Natural killer cell (primary cell): ENCODE data around the gene PIK3IP1. TPM values are rescaled to one million over a fixed set of nuclear protein-coding genes. Genes with fewer than 3 reads are reported as not detected.
"Not testable (repeated sequence)": the region's sequence is repeated elsewhere in the genome, so short reads cannot be mapped to it uniquely, and the experiment has no call there.

Source experiments
- ATAC-seq, 3 donors: fragments of 150-1000 bp in 2 of 3; fragments of 200-7000 bp in 1 of 3; cut with Tn5 transposase; 1 replicate in 1 of 3; 2 replicates in 2 of 3; pipeline ENCODE4 v1.10.0; 2021; ENCODE audit warnings: mild to moderate bottlenecking in 2 of 3, moderate library complexity in 2 of 3
- DNase-seq, 2 donors: peaks; one replicate each; pipeline versions ENCODE4 v3.0.0 to v3.0.0-alpha.2; 2013 to 2021; ENCODE audit warnings: mixed read lengths in 1 of 2
- H3K27ac ChIP-seq: one replicate; pipeline ENCODE4 v1.5.1; 2013; ENCODE audit warnings: mild to moderate bottlenecking, low read length
- H3K27me3 ChIP-seq: one replicate; pipeline ENCODE4 v1.6.1; 2013; ENCODE audit warnings: low read length; ENCODE audit not compliant: control insufficient read depth, insufficient read depth
- H3K36me3 ChIP-seq: one replicate; pipeline ENCODE4 v1.6.1; 2013; ENCODE audit warnings: low read length; ENCODE audit not compliant: control insufficient read depth, insufficient read depth
- H3K4me1 ChIP-seq: one replicate; pipeline ENCODE4 v1.6.1; 2013; ENCODE audit warnings: low read length; ENCODE audit not compliant: control insufficient read depth, insufficient read depth
- H3K4me3 ChIP-seq: one replicate; pipeline ENCODE4 v1.5.1; 2013; ENCODE audit warnings: low read length
- H3K9me3 ChIP-seq: one replicate; pipeline ENCODE4 v1.6.1; 2013; ENCODE audit warnings: low read length; ENCODE audit not compliant: control insufficient read depth, insufficient read depth
- H3K27ac Mint-ChIP-seq, 2 donors: one replicate each; pipeline ENCODE4 v1.8.0; 2022; ENCODE audit warnings: mild to moderate bottlenecking in 2 of 2, mixed read lengths in 2 of 2, moderate library complexity in 1 of 2
- H3K27me3 Mint-ChIP-seq, 2 donors: one replicate each; pipeline ENCODE4 v1.8.0; 2022; ENCODE audit warnings: low read depth in 2 of 2, mixed read lengths in 2 of 2
- H3K36me3 Mint-ChIP-seq: one replicate; pipeline ENCODE4 v1.8.0; 2022; ENCODE audit warnings: mixed read lengths
- H3K4me1 Mint-ChIP-seq, 2 donors: one replicate each; pipeline ENCODE4 v1.8.0; 2022; ENCODE audit warnings: mixed read lengths in 2 of 2
- H3K4me3 Mint-ChIP-seq: one replicate; pipeline ENCODE4 v1.8.0; 2022; ENCODE audit warnings: mild to moderate bottlenecking, moderate library complexity, mixed read lengths
- H3K9me3 Mint-ChIP-seq, 2 donors: one replicate each; pipeline ENCODE4 v1.8.0; 2022; ENCODE audit warnings: mixed read lengths in 2 of 2
- CTCF ChIP-seq: fragments of 200-600 bp; IDR thresholded peaks from one replicate; pipeline ENCODE4 v1.8.0; 2022; ENCODE audit warnings: antibody characterized with exemption
- WGBS: methylation state at CpG from one replicate; pipeline ENCODE4 v1.1.7; 2013; ENCODE audit warnings: missing lambda C conversion rate; ENCODE audit not compliant: insufficient coverage; 5-methylcytosine and 5-hydroxymethylcytosine counted together
- intact Hi-C: fragments of 100-400 bp; cut with micrococcal nuclease; formaldehyde crosslinking; loops from one replicate; pipeline ENCODE4 v1.14.2; 2022
- total RNA-seq, 4 donors: library from RNA; stranded (reverse); fragments of 120-200 nt in 1 of 4; gene quantifications; one replicate each; pipeline versions ENCODE4 v1.2.3 to v1.2.4, GENCODE V29; 2013 to 2022

The PIK3IP1 gene
- total RNA-seq, 3 donors from 2014 or later (not counting 1 experiment from before 2014, with no cell fraction given) = 132 to 180 (median 161) TPM

- H3K9me3 Mint-ChIP-seq = no peaks in the 10 kb centered on the region
- H3K4me3 Mint-ChIP-seq = no peak overlapping the region
- no peak for TF ChIP-seq CTCF
- Histone ChIP-seq H3K9me3 (no peaks in the 10 kb centered on the region), H3K4me3 (no peak overlapping the region), H3K27ac (no peak overlapping the region), H3K27me3 (no peaks in the 10 kb centered on the region), H3K4me1 (peaks cover 12% of the 10 kb centered on the region), H3K36me3 (peaks cover 2% of the 10 kb centered on the region)
- no peak overlapping the region for H3K27ac Mint-ChIP-seq
- H3K27me3 Mint-ChIP-seq = no peaks in the 10 kb centered on the region
- DNase-seq (no peak), ATAC-seq (no peak)
- no CpG with 5 or more reads among the region's 2 CpGs for WGBS
- peaks cover 9 to 10% of the 10 kb centered on the region in 2 donors for H3K4me1 Mint-ChIP-seq
- intact Hi-C loops = no loop called here
- H3K36me3 Mint-ChIP-seq = no peaks in the 10 kb centered on the region
Observed at GRCh38 chr22:31246687-31247086, 45.6 kb downstream of the PIK3IP1 start.

- intact Hi-C loops, DNase-seq, ATAC-seq, H3K27me3 ChIP-seq, H3K4me3 Mint-ChIP-seq, H3K27me3 Mint-ChIP-seq, H3K36me3 Mint-ChIP-seq, H3K9me3 Mint-ChIP-seq, H3K4me1 Mint-ChIP-seq, H3K4me3 ChIP-seq, H3K36me3 ChIP-seq, H3K27ac Mint-ChIP-seq, H3K27ac ChIP-seq, H3K9me3 ChIP-seq: not testable (repeated sequence)
- peaks cover 12% of the 10 kb centered on the region for H3K4me1 ChIP-seq
- 98% methylated on average over 5 of the region's 12 CpGs for WGBS
Observed at GRCh38 chr22:31245998-31246397, 46.3 kb downstream of the PIK3IP1 start.

GRCh38 chr22:31244943-31245451 lies 47.3 kb downstream of the PIK3IP1 start:
- Histone ChIP-seq H3K27ac (no peak overlapping the region), H3K27me3 (no peaks in the 10 kb centered on the region), H3K4me1 (peaks cover 12% of the 10 kb centered on the region), H3K9me3 (no peaks in the 10 kb centered on the region), H3K4me3 (no peak overlapping the region), H3K36me3 (peaks cover 2% of the 10 kb centered on the region)
- TF ChIP-seq CTCF = no peak
- no peaks in the 10 kb centered on the region for H3K9me3 Mint-ChIP-seq
- H3K27ac Mint-ChIP-seq = no peak overlapping the region
- no peaks in the 10 kb centered on the region for H3K36me3 Mint-ChIP-seq
- WGBS = 79% methylated on average over 7 of the region's 7 CpGs
- no peaks in the 10 kb centered on the region for H3K27me3 Mint-ChIP-seq
- no peak for DNase-seq
- H3K4me1 Mint-ChIP-seq = peaks cover 10% of the 10 kb centered on the region in 2 donors
- no peak overlapping the region for H3K4me3 Mint-ChIP-seq
- intact Hi-C loops = no loop called here
- ATAC-seq = peak in 1 of 3 donors; percentile 61

GRCh38 chr22:31244046-31244942 lies 48.0 kb downstream of the PIK3IP1 start:
- no peaks in the 10 kb centered on the region for H3K36me3 Mint-ChIP-seq
- H3K9me3 ChIP-seq = no peaks in the 10 kb centered on the region
- H3K27ac ChIP-seq = no peak overlapping the region
- peaks cover 12% of the 10 kb centered on the region for H3K4me1 ChIP-seq
- intact Hi-C loops = no loop called here
- no peak overlapping the region for H3K27ac Mint-ChIP-seq
- ATAC-seq (no peak), DNase-seq (no peak)
- H3K4me1 Mint-ChIP-seq = peaks cover 10 to 17% of the 10 kb centered on the region in 2 donors
- peaks cover 2% of the 10 kb centered on the region for H3K36me3 ChIP-seq
- H3K9me3 Mint-ChIP-seq = no peaks in the 10 kb centered on the region
- 100% methylated on average over 5 of the region's 9 CpGs for WGBS
- no peak for TF ChIP-seq CTCF
- H3K27me3 Mint-ChIP-seq = no peaks in the 10 kb centered on the region
- no peak overlapping the region for H3K4me3 Mint-ChIP-seq
- no peak overlapping the region for H3K4me3 ChIP-seq
- H3K27me3 ChIP-seq = no peaks in the 10 kb centered on the region
